PFSK-1 (cell line): ENCODE measurements around the gene PRKN.

Experiments
- POLR2AphosphoS5 ChIP-seq: IDR thresholded peaks from 2 replicates; pipeline ENCODE4 v1.6.1; 2012; ENCODE audit warnings: low read depth, mild to moderate bottlenecking, control low read depth, low read length, moderate library complexity
- REST ChIP-seq, 2 experiments: IDR thresholded peaks; 2 replicates each; pipeline versions ENCODE4 v1.6.1 to v1.8.0; 2011 to 2012; ENCODE audit warnings: low read depth in 2 of 2, low read length in 2 of 2, control low read depth in 1 of 2, inconsistent platforms in 1 of 2, mild to moderate bottlenecking in 1 of 2, moderate library complexity in 1 of 2; ENCODE audit not compliant: insufficient read depth in 1 of 2

GRCh38 chr6:161641175-161641574, 1086.4 kb downstream of the PRKN start:
- TF ChIP-seq POLR2AphosphoS5: no peak
- TF ChIP-seq REST (IDR thresholded peaks at IDR 0.05; ENCODE audit: insufficient read depth in 1 of 2, low read depth in 2 of 2, low read length in 2 of 2): no peak
